CD1c-positive myeloid dendritic cell (primary cell): ENCODE measurements around the gene TPCN1.
A peak's percentile ranks its signal among the peaks of the same experiment; 100 is the strongest.

Experiments
- DNase-seq: peaks from one replicate; pipeline ENCODE4 v3.0.0-alpha.2; 2016; ENCODE audit errors: extremely low spot score

The TPCN1 gene

GRCh38 chr12:113221181-113221996 is at the start of gene TPCN1:
TPCN1 (plus strand) TSS chr12:113221464; CDS start chr12:113226853, 5,389 bp downstream.
- DNase-seq, result peak; percentile 100

DNA sequence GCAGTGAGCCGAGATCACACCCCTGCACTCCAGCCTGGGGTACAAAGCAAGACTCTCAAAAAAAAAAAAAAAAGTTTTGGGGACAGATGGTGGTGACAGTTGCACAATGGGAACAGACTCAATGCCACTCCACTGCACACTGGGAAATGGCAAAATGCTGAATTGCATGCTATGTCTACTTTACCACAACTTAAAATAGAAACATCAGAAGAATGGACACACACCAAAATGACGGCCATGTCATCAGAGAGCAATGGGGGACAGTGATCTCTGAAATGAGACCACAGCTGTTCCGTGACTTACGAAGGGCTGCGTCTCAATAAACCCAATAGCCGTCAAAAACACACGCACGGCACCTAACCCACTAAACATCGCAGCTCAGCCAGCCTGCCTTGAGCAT is 49.7 kb upstream of the TPCN1 start:
- DNase-seq, result no peak

GRCh38 chr12:113172185-113172584 is 49.1 kb upstream of the TPCN1 start:
- DNase-seq, result no peak

GRCh38 chr12:113173081-113173698 is 48.1 kb upstream of the TPCN1 start:
- no peak for DNase-seq

- peak; percentile 72 for DNase-seq
These were observed 46.5 kb upstream of the TPCN1 start for GRCh38 chr12:113174461-113175384.

GRCh38 chr12:113179023-113179422 is 42.2 kb upstream of the TPCN1 start:
- no peak for DNase-seq

- no peak for DNase-seq
These were observed 40.9 kb upstream of the TPCN1 start for GRCh38 chr12:113180333-113180732.

GRCh38 chr12:113181975-113182374 is 39.3 kb upstream of the TPCN1 start:
- no peak for DNase-seq

- DNase-seq, result no peak
These were observed 38.2 kb upstream of the TPCN1 start for GRCh38 chr12:113183030-113183589.

GRCh38 chr12:113184098-113184899 is 37.0 kb upstream of the TPCN1 start:
- DNase-seq, result no peak

DNA sequence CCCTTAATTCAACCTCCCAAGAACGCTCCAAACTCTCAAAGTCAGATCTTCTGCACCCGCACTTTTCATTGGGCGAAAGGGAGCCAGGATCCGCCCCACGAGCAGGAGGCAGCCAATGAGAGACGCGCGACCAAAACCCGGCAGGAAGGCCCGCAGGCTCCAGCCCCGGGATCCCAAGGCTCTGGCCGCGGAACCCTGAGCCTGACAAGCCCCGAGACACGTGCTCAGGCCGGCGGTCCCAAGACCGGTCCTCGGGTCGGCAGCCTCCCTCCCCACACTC is 36.4 kb upstream of the TPCN1 start:
- DNase-seq, result peak; percentile 92

DNA sequence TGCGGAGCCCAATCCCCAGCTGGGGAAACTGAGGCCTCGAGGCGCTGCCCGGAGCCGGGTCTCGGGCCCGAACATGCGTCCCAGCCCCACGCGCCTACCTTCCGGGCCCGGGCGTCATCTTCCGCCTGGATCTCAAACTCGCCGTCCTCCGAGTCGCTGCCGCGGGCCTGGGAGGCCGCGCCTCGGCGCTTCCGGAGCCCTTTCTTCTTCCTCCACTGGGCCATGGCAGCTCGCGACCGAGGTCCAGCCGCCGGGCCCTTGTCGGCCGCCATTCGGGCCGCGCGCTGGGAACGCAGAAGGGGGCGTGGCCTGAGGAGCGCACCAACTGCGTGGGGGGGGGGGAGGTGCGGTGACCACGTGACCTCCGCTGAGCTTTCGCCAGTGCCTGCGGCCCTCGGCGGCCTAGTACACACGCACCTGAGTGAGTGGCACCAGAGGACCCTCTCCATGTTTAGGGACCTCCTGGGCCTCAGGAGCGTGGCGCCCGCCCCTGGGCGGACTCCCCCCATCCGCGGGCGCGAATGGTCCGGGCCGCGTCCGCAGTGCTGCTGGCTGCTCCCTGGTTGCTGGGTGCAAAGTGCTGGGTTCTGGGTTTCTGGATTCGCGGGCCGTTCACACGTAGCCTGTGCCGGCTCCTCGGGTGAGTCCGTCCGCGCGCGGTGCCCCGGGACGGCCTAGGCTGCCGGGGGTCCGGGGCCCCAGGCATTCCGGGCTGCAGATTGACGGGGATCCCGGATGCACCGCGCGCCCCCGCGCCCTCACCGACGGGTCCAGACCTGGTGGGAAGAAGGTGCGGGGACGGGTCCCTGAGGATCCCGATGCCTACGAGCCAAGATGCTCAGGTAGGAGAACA is 35.9 kb upstream of the TPCN1 start, which contains the start of the genes DDX54 and RITA1:
DDX54 (minus strand) TSS at position 299 of the 853 bp plus-strand sequence; CDS start at position 272, 27 bp downstream.
RITA1 (plus strand) TSS at position 542 of the 853 bp plus-strand sequence. CDS start 1,026 bp downstream, outside the sequence.
- peak; percentile 85 for DNase-seq

- no peak for DNase-seq
These were observed 35.3 kb upstream of the TPCN1 start for GRCh38 chr12:113186033-113186365.

DNA sequence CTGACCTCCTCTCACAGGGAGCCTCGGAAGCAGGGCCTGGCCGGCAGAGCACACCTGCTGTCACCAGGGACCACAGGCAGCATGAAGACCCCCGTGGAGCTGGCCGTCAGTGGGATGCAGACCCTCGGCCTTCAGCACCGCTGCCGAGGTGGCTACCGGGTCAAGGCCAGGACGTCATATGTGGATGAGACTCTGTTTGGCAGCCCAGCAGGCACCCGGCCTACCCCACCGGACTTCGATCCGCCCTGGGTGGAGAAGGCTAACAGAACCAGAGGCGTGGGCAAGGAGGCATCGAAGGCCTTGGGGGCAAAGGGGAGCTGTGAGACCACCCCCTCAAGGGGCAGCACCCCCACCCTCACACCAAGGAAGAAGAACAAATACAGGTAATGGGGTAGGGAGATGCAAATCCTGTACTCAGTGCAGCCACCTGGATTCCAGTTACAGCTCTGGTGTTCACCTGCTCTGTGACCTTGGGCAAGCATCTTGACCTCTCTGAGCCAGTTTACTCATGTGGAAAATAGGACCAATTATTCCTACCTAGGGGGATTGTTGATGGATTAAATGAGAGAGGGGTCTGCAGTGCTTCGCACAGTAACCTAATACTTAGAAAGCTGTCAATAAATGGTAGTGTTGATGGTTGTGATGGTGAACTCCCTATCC is 34.5 kb upstream of the TPCN1 start:
- no peak for DNase-seq

DNA sequence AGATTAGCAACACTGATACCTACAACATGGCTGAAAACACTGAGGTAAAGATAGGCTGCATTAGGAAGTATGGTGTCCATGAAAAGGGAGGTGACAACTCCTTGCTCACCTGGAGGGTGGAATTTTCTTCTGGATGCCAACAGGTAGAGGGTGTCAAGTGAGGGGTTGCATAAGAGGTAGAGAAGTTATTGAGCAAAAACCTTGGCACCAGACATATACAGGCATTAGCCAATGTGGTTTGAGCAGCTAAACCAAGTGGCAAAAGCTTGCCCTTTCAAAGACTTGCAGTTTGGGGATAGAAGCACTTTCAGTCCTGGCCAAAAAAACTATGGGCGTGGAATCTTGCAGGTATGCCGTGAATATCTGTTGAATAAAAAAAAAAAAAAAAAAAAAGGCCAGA is 31.9 kb upstream of the TPCN1 start:
- DNase-seq, result no peak

- no peak for DNase-seq
These were observed 30.5 kb upstream of the TPCN1 start for GRCh38 chr12:113190761-113191160.

DNA sequence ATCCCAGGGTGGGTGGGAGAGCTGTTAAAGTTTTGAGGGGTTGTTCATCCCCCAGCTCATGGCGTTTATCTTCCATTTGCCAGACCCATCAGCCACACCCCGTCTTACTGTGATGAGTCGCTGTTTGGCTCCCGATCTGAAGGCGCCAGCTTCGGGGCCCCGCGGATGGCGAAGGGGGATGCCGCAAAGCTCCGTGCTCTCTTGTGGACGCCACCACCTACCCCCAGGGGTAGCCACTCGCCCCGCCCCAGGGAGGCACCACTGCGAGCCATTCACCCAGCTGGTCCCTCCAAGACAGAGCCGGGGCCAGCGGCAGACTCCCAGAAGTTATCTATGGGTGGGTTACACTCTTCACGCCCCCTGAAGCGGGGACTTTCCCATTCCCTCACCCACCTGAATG is 30.0 kb upstream of the TPCN1 start:
- no peak for DNase-seq

- DNase-seq, result no peak
These were observed 26.3 kb upstream of the TPCN1 start for GRCh38 chr12:113194971-113195391.

DNA sequence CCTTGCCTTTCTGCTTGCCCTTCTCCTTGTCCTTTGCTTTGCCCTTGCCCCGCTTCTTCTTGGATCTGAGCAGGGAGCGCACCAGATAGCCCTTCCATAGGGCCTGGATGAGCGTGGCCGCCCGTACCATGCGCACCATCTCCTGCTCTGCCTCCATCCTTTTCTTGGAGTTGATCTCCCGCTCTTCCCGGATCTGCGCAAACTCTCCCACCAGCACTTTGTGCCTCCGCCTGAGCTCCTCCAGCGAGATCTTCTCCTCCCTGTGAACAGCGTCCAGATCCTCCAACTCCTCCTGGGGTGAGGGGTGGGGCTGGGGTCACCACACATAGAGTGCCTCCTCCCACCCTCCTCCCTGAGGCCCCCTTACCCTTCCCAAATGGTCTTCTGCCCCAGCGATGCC is 25.7 kb upstream of the TPCN1 start:
- DNase-seq, result no peak

DNA sequence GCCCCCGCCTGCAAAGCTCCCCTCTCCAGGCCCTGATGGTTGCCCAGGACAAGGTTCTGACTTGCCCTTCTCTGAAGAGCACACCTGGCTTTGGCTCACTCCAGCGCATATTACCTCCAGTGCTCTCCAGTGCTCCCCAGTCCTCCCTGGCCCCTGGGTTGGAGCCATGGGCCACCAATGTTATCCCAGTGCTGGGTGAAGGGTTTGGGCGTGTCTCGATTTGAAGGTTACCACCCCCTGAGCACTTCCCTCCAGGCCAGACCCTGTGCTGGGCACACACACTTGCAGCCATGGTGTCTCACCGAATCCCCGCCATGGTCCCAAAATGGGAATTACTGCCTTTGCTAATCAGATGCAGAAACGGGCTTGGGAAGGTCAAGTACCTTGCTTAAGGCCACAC is 24.7 kb upstream of the TPCN1 start:
- DNase-seq, result no peak
